OCI-LY7 (cell line): ENCODE data around the gene BCKDHB.

Source experiments
- CTCF ChIP-seq: fragments of 200-600 bp; sonication (generic); conservative IDR thresholded peaks from 2 replicates; pipeline ENCODE4 v1.5.1; 2014; ENCODE audit warnings: mild to moderate bottlenecking, antibody characterized with exemption, low read length, moderate library complexity, mixed read lengths
- EZH2phosphoT487 ChIP-seq: fragments of 200-600 bp; sonication (generic); IDR thresholded peaks from 2 replicates; pipeline ENCODE4 v1.6.1; 2018; ENCODE audit warnings: low read depth, borderline replicate concordance, mild to moderate bottlenecking, mixed run types, antibody characterized with exemption, low read length, moderate library complexity, mixed read lengths

DNA sequence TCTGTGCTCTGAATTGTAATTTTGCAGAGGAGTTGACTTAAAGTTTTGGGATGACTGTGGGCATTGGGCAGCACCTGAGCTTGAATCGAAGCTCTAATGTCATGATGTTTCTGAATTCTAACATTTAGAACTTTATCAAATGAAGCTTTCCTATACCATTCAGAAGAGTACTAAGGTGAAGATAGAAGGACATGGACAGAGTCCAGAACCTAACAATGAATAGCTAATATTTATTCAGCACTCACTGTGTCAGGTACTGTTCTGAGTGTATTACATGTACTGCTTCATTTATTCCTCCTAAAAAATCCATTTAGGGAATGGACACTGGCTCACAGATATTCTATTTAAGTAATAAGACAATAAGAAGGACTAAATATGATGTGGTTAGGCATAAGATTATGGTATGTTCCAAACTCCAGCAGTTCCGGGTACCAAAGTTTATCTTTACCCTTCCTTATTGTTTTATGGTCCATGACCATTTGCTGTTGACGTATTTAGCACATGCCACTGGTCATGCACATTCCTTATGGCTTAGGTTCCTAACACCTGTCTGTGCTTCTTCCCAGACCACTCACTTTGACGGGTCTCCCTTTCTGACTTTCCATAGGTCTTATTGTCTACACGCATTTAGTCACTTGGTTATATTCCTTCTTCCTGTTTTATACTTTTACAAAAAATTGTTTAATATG lies 20.3 kb downstream of the BCKDHB start:
- no peak for TF ChIP-seq CTCF
- TF ChIP-seq EZH2phosphoT487 = no peak
